GM12878 (cell line): Measurements from ENCODE around the gene PLD3. TPM values are rescaled to one million over a fixed set of nuclear protein-coding genes. Genes with fewer than 3 reads are reported as not detected.

Source experiments
- ATAC-seq: fragments of 200-7000 bp; cut with Tn5 transposase; 3 replicates; pipeline ENCODE4 v1.9.1; 2020; ENCODE audit warnings: mild to moderate bottlenecking, moderate library complexity
- BruUV-seq: library from RNA; stranded (reverse); fragments of 400-500 nt; replicated peaks from 2 replicates; lab custom pipeline; 2021; lab: Mats Ljungman, UMichigan
- CTCF ChIA-PET: fragments of 300-600 bp; sonication (Branson Sonifier 250); formaldehyde crosslinking; extraction: SDS; loops from one replicate; lab custom pipeline; 2021; ENCODE audit warnings: inconsistent platforms; lab: Yijun Ruan, JAX
- POLR2A ChIA-PET: fragments of 350-600 bp; formaldehyde crosslinking; extraction: SDS; loops from one replicate; lab custom pipeline; 2021; ENCODE audit warnings: inconsistent platforms; lab: Charles Lee
- RAD21 ChIA-PET: fragments of 300-600 bp; sonication (Branson Sonifier 250); formaldehyde crosslinking; loops from one replicate; lab custom pipeline; 2023; ENCODE audit warnings: antibody characterized with exemption; ENCODE audit not compliant: unreplicated experiment; lab: Charles Lee
- SMC1A ChIA-PET: fragments of 300-600 bp; sonication (Branson Sonifier 250); formaldehyde crosslinking; loops from one replicate; lab custom pipeline; 2023; ENCODE audit not compliant: unreplicated experiment, uncharacterized antibody; lab: Charles Lee
- DNase-seq: peaks from one replicate; pipeline ENCODE4 v3.0.0-alpha.2; 2011; ENCODE audit warnings: low read depth, low spot score
- FAIRE-seq: peaks from 3 replicates; lab custom pipeline; 2011; peaks lifted over from hg19 to GRCh38; lab: Jason Lieb, UNC
- H2AFZ ChIP-seq: 2 replicates; pipeline ENCODE4 v1.6.0; 2011; ENCODE audit warnings: low read depth, low read length, control low read depth; ENCODE audit not compliant: control insufficient read depth
- H3K27ac ChIP-seq: 2 replicates; pipeline ENCODE4 v1.5.1; 2011; ENCODE audit warnings: control low read depth; ENCODE audit not compliant: control insufficient read depth, insufficient read depth
- H3K27me3 ChIP-seq, 2 experiments: replicated peaks in 1 of 2; 2 replicates each; pipeline versions ENCODE4 v1.6.0 to v1.6.1; 2011; ENCODE audit warnings: low read length in 1 of 2; ENCODE audit not compliant: control insufficient read depth in 2 of 2, insufficient read depth in 2 of 2
- H3K36me3 ChIP-seq, 2 experiments: 2 replicates each; pipeline ENCODE4 v1.5.1; 2011; ENCODE audit warnings: low read length in 1 of 2; ENCODE audit not compliant: control insufficient read depth in 2 of 2, insufficient read depth in 2 of 2
- H3K4me1 ChIP-seq: 2 replicates; pipeline ENCODE4 v1.6.1; 2011; ENCODE audit warnings: mild to moderate bottlenecking, low read length, moderate library complexity, mixed read lengths; ENCODE audit not compliant: control insufficient read depth, insufficient read depth
- H3K4me2 ChIP-seq: 2 replicates; pipeline ENCODE4 v1.6.0; 2011; ENCODE audit warnings: control low read depth; ENCODE audit not compliant: control insufficient read depth, insufficient read depth
- H3K4me3 ChIP-seq: fragments of 200-600 bp; sonication (generic); 2 replicates; pipeline ENCODE4 v1.5.1; 2016
- H3K79me2 ChIP-seq: 2 replicates; pipeline ENCODE4 v1.6.0; 2011; ENCODE audit warnings: low read length; ENCODE audit not compliant: control insufficient read depth, insufficient read depth
- H3K9ac ChIP-seq: 2 replicates; pipeline ENCODE4 v1.8.0; 2011; ENCODE audit warnings: low read length, control low read depth, mixed read lengths; ENCODE audit not compliant: control insufficient read depth, insufficient read depth
- H3K9me3 ChIP-seq: replicated peaks from 3 replicates; pipeline ENCODE4 v1.5.1; 2011; ENCODE audit warnings: mild to moderate bottlenecking, low read length; ENCODE audit not compliant: control insufficient read depth, insufficient read depth
- H4K20me1 ChIP-seq: 2 replicates; pipeline ENCODE4 v1.6.0; 2011; ENCODE audit not compliant: control insufficient read depth, insufficient read depth
- CBX3 ChIP-seq: fragments of 200-600 bp; sonication (generic); IDR thresholded peaks from 2 replicates; pipeline ENCODE4 v1.6.1; 2016; ENCODE audit warnings: low read depth, borderline replicate concordance
- ELK1 ChIP-seq: IDR thresholded peaks from 2 replicates; pipeline ENCODE4 v1.6.1; 2012; ENCODE audit warnings: low read depth, low read length, improper control_type of control experiment
- ETV6 ChIP-seq, 2 experiments: fragments of 450-650 bp in 1 of 2; IDR thresholded peaks in 1 of 2; conservative IDR thresholded peaks in 1 of 2; 2 replicates each; pipeline ENCODE4 v1.6.1; 2014; ENCODE audit warnings: antibody characterized with exemption in 1 of 2, borderline replicate concordance in 1 of 2, low read depth in 1 of 2, mild to moderate bottlenecking in 1 of 2, moderate library complexity in 1 of 2
- GABPA ChIP-seq: IDR thresholded peaks from 2 replicates; pipeline ENCODE4 v1.6.1; 2014; ENCODE audit warnings: antibody characterized with exemption, low read depth, mild to moderate bottlenecking, inconsistent platforms
- HCFC1 ChIP-seq: fragments of 150-350 bp; IDR thresholded peaks from 2 replicates; pipeline ENCODE4 v1.6.1; 2014; ENCODE audit warnings: low read length
- IKZF1 ChIP-seq: fragments of 450-650 bp; conservative IDR thresholded peaks from 2 replicates; pipeline ENCODE4 v1.6.1; 2017; ENCODE audit warnings: antibody characterized with exemption, mild to moderate bottlenecking
- LARP7 ChIP-seq: fragments of 450-650 bp; IDR thresholded peaks from 2 replicates; pipeline ENCODE4 v1.6.1; 2017; ENCODE audit warnings: mild to moderate bottlenecking
- MLLT1 ChIP-seq: fragments of 450-650 bp; IDR thresholded peaks from 2 replicates; pipeline ENCODE4 v1.6.1; 2016; ENCODE audit warnings: mild to moderate bottlenecking
- NFYB ChIP-seq: IDR thresholded peaks from 2 replicates; pipeline ENCODE4 v1.6.1; 2011; ENCODE audit warnings: low read depth, mild to moderate bottlenecking, low read length, improper control_type of control experiment, moderate library complexity; ENCODE audit not compliant: insufficient read depth
- NR2C1 ChIP-seq: fragments of 450-650 bp; IDR thresholded peaks from 2 replicates; pipeline ENCODE4 v1.6.1; 2017; ENCODE audit warnings: antibody characterized with exemption, mild to moderate bottlenecking, moderate library complexity
- POLR2AphosphoS5 ChIP-seq: IDR thresholded peaks from 2 replicates; pipeline ENCODE4 v1.6.1; 2011; ENCODE audit warnings: mild to moderate bottlenecking, low read length, inconsistent platforms
- RCOR1 ChIP-seq: conservative IDR thresholded peaks from 2 replicates; pipeline ENCODE4 v1.6.1; 2012; ENCODE audit warnings: low read depth, low read length, improper control_type of control experiment
- SMAD1 ChIP-seq: fragments of 450-650 bp; IDR thresholded peaks from 2 replicates; pipeline ENCODE4 v1.6.1; 2018; ENCODE audit warnings: mild to moderate bottlenecking, low read depth; ENCODE audit not compliant: partially characterized antibody
- SREBF1 ChIP-seq: IDR thresholded peaks from 2 replicates; pipeline ENCODE4 v1.6.1; 2012; ENCODE audit warnings: mild to moderate bottlenecking, low read length
- ZBED1 ChIP-seq: IDR thresholded peaks from 2 replicates; pipeline ENCODE4 v1.6.1; 2016; ENCODE audit warnings: borderline replicate concordance
- ZBTB4 ChIP-seq: fragments of 450-650 bp; formaldehyde crosslinking; IDR thresholded peaks from 2 replicates; pipeline ENCODE4 v1.4.0; 2022; ENCODE audit warnings: mild to moderate bottlenecking, moderate library complexity
- WGBS: methylation state at CpG from one replicate; pipeline ENCODE4 v1.1.6; 2016; ENCODE audit warnings: low lambda C conversion rate; ENCODE audit not compliant: insufficient replicate concordance, insufficient coverage; ENCODE audit errors: missing lambda C conversion rate; 5-methylcytosine and 5-hydroxymethylcytosine counted together
- in situ Hi-C: fragments of 300-500 bp; cut with MboI; formaldehyde crosslinking; loops from 9 replicates; pipeline ENCODE4 v1.14.3; 2018; ENCODE audit warnings: mixed read lengths
- intact Hi-C: fragments of 100-400 bp; cut with micrococcal nuclease; formaldehyde crosslinking; loops from one replicate; pipeline ENCODE4 v1.14.2; 2022; ENCODE audit not compliant: unreplicated experiment
- polyA plus RNA-seq, 11 experiments: library from polyadenylated mRNA; depleted of rRNA in 4 of 11; unstranded in 6 of 11; stranded (reverse) in 5 of 11; fragments of >200 nt; fragmentation: Nextera tagmentation in 4 of 11; fragmentation: Illumina TruSeq in 1 of 11; extraction: Ambion mirVana in 4 of 11; extraction: Trizol in 1 of 11; gene quantifications; 1 replicate in 1 of 11; 2 replicates in 10 of 11; pipeline versions ENCODE4 v1.2.1 to v1.2.3, GENCODE V29; 2011 to 2016; ENCODE audit warnings: inconsistent platforms in 2 of 11, missing spikeins in 2 of 11, low read depth in 1 of 11
- total RNA-seq, 4 experiments: library from RNA; depleted of rRNA in 3 of 4; stranded (reverse); fragments of >200 nt in 3 of 4; fragmentation: Illumina TruSeq in 1 of 4; extraction: Trizol in 1 of 4; gene quantifications; 2 replicates each; pipeline versions ENCODE4 v1.2.1 to v1.2.3, GENCODE V29; 2013 to 2021

The PLD3 gene
- total and polyA plus RNA-seq, 10 of the 15 experiments (the other 5 are each of a cell fraction or from before 2014, with no cell fraction given), result 1.3 to 134 (median 72.7) TPM

GRCh38 chr19:40395956-40396355 is 47.5 kb downstream of the PLD3 start (continued):
- no peak for TF ChIP-seq NFYB

- POLR2A ChIA-PET, result no interaction called here
- H3K27ac ChIP-seq, result no peak overlapping the region
- SMC1A ChIA-PET, result interaction anchor here (0.6 kb wide), 1 partner anchor 12 kb away, joined by 3 read pairs; no protein-coding TSS in a partner anchor
- TF ChIP-seq ELK1 (no peak), ZBED1 (no peak), RCOR1 (no peak), SMAD1 (no peak), ETV6 (conservative IDR thresholded peaks at IDR 0.05 in 1 of 2, IDR thresholded peaks at IDR 0.05 in 1 of 2; ENCODE audit: borderline replicate concordance in 1 of 2, low read depth in 1 of 2) (no peak), MLLT1 (no peak), IKZF1 (no peak), SREBF1 (no peak), GABPA (no peak), POLR2AphosphoS5 (no peak), NR2C1 (no peak), HCFC1 (no peak), LARP7 (no peak), CBX3 (no peak), ZBTB4 (no peak)
Observed at GRCh38 chr19:40396886-40397567, 48.5 kb downstream of the PLD3 start.

More at GRCh38 chr19:40396886-40397567, 48.5 kb downstream of the PLD3 start:
- 49% methylated on average over 19 of the region's 20 CpGs for WGBS
- ATAC-seq (no peak), DNase-seq (no peak), FAIRE-seq (no peak)
- H3K4me2 ChIP-seq, result no peak overlapping the region
- no peaks in the 10 kb centered on the region for H3K36me3 ChIP-seq
- CTCF ChIA-PET, result interaction anchor here (1.0 to 1.1 kb wide), 3 partner anchors 24 to 176 kb away, joined by 3 to 4 read pairs (median 4); no protein-coding TSS in a partner anchor
- H3K4me3 ChIP-seq, result no peak overlapping the region
- no TSS peak for BruUV-seq
- H3K79me2 ChIP-seq, result no peaks in the 10 kb centered on the region
- in situ Hi-C loops (no loop called here), intact Hi-C loops (no loop called here)
- no peaks in the 10 kb centered on the region for H3K9me3 ChIP-seq
- no peaks in the 10 kb centered on the region for H4K20me1 ChIP-seq
- H3K9ac ChIP-seq, result no peak overlapping the region
- peaks cover 5% of the 10 kb centered on the region for H3K4me1 ChIP-seq
- H2AFZ ChIP-seq, result no peak overlapping the region
- RAD21 ChIA-PET, result no interaction called here
- H3K27me3 ChIP-seq, result no peaks in the 10 kb centered on the region
